MV-4-11 (cell line): Measurements from ENCODE around the gene FKBP5.

Experiments
- DNase-seq: peaks from one replicate; lab custom pipeline; 2025; lab: John Stamatoyannopoulos, UW

The FKBP5 gene

DNA sequence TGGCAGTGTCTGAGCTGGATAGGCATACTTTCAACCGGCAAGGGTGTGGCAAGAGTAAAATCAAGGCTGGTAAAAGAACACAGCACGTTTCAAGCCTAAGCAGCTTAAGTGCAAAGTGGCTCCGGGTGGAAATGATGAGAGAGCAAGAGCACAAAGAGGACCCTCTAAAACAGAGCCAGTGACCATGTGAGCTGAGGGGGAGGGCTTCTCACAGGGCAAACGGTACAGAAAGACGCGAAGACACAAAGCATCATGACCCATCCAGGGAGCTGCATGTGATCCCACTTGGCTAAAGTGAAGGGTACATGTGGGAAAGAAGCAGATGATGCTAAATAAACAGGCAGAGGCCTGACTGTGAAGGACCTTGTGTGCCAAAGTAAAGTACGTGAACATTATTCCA, 25.7 kb downstream of the FKBP5 start:
- DNase-seq = no peak

DNA sequence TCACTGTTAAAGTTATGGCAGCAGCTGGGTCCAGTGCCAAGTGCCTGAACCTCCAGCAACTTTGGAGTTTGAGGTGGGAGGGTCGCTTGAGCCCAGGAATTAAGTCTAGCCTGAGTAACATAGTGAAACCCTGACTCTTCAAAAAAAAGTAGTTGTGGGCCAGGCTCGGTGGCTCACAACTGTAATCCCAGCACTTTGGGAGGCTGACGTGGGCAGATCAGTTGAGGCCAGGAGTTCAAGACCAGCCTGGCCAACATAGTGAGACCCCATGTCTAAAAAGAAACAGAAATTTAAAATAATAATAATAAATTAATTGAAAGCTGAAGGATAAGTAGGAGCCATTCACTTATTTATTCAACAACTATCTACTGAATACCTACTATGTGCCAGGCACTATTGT, 33.8 kb downstream of the FKBP5 start:
- DNase-seq = no peak

DNA sequence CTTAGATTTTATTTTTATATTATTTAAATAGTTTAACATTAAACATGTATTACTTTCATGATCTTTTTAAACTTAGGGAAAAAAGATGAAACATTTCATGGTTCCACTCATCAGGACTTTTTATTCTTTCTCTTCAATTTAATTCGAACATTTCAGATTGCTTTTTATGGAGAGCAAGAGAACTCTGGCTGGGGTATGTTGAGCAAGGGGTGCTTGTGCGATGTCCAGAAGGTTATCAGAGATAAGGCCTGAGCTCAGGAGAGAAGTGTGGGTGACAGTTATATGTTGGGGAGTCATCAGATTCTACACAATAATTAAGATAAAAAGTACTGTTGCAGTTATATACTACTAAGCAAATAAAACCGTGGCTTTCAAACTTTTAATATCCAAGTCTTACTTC, 37.5 kb downstream of the FKBP5 start:
- DNase-seq = no peak

DNA sequence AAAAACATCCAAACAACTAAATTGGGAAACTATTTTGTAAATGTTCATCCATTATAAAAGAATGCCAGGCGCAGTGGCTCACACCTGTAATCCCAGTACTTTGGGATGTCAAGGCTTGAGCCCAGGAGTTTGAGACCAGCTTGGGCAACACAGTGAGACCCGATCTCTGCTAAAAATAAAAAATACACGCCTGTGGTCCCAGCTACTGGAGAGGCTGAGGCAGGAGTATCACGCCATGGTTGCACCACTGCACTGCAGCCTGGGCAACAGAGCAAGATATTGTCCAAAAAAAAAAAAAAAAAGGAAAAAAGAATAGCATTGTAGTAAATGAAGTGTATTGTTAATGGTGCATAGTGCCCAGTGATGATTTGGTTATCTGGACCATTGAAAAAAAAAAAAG, 38.7 kb downstream of the FKBP5 start:
- DNase-seq = no peak

DNA sequence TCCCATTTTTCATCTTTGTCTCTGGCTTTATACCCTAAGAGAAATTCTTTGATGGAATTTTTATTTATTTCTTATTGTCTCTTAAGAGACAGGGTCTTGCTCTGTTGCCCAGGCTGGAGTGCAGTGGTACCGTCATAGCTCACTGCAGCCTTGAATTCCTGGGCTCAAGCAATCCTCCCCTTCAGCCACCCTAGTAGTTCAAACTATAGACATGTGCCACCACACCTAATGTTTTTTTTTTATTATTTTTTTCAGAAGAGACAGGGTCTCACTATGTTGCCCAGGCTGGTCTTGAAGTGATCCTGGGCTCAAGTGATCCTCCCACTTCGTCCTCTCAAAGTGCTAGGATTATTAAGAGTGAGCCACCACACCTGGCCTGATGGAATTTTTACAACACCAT, 40.5 kb downstream of the FKBP5 start:
- no peak for DNase-seq

DNA sequence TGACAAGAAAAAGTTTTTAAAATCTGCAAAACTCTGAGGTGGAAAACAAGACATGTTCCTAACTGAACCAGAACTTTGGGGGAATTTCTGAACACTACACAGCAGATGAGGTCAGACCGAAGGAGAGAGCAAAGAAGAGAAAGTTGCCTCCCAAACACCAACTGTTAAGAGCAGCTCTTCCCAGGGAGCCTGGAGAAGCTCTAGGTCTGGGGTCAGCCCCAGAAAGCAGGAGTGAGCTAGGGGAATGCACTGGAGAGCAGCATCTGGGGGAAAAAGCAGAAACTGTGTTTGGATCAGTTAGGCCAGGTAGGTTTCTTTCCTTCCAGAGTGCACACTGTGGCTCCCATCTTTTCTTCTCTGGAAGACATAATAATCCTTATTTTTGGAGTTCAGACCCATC, 41.3 kb downstream of the FKBP5 start:
- no peak for DNase-seq

DNA sequence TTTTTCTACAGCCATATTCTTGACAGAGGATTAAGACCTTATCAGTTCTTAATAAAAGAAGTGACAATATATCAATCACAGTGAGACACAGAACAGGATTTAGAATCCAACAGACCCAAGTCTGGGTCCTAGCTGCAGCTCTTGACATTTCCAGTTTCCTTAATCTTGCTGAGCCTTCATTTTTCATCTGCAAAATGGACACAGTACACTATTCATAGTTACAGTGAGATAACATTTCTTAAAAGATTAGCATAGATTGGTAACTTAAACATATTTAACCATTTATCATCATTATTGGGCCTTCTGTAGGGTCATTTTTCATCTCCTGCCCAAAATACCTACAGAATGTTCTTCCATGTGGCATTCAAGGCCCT, 45.6 kb downstream of the FKBP5 start:
- no peak for DNase-seq

DNA sequence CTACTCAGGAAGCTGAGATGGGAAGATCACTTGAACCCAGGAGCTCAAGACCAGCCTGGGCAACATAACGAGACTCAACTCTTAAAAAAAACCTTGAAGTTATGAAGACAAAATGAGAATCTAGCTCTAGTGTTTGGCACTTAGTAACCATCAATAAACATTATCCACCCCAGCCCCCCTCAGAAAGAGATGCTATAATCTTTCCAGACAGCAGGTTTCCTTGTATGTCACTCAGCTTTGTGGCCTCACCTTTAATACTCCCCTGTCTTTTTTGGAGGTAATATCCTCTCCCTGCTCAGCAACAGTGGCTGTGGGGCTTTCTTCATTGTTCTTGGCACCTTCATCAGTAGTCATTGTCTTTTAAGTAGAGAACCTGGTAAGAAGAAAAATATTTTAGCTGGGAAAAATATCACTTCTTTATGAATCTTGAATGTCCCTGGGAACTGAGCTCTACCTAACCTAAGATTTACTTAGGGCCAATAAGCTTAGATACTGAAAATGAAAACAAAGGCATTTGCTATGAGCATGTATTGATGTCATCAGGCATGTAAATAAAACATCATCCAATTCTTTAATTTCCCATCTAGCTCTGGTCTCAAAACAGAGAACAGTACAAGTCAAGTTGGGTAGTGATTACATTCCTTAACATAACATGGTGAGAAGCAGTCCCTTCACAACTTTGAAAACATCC, 46.1 kb downstream of the FKBP5 start:
- DNase-seq = no peak

DNA sequence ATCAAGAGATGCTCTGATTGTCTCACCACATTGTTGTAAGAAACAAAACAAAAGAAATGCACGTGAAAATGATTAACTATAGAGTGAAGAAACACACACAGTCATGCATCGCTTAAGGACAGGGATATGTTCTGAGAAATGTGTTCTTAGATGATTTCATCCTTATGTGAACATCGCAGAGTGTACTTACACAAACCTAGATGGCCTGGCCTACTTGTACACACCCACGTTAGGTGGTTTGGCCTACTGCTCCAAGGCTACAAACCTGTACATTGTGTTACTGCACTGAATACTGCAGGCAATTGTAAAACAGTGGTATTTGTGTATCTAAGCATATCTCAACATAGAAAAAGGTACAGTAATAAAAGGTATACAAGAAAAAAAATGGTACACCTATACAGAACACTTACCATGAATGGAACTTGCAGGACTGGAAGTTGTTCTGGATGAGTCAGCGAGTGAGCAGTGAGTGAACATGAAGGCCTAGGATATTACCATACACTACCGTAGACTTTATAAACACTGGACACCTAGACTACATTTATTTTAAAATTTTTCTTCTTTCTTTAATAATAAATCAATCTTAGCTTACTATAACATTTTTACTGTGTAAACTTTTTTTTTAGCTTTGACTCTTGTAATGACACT, 48.6 kb downstream of the FKBP5 start:
- no peak for DNase-seq

DNA sequence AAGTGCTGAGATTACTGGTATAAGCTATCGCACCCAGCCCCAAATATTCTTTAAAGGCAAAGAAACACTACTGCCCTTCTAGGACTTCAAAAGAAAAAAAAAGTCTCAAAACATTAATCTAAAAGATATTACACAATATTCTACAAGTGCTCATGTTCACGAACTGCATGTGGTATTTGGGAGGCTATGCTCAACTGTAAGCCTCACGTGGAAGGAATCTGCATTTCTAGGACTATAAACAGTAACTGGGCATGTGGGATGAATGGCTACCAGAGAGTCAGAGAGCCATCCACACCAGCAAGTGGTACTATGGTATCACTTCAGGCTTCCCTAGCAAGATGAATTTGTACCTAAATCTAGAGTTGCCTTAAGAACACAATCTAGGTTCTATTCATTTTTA, 50.0 kb downstream of the FKBP5 start:
- no peak for DNase-seq

DNA sequence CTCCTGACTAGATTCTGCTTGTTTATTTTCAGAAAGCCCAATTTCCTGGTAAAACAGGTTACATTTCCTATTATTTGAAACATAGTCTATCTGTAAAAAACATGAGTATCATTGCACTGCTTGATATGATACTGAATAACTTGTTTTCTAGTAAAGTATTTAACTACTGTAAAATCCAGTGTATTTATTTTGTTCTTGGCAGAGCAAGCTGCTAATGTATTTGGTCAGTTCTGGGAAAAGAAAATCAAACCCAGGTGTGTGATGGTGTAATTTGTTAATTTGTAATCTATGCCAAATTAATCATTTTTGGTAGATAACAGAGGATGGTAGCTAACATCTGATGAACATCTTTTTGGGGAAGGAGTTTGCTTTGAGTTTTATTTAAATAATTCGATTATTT, 50.8 kb downstream of the FKBP5 start:
- no peak for DNase-seq

DNA sequence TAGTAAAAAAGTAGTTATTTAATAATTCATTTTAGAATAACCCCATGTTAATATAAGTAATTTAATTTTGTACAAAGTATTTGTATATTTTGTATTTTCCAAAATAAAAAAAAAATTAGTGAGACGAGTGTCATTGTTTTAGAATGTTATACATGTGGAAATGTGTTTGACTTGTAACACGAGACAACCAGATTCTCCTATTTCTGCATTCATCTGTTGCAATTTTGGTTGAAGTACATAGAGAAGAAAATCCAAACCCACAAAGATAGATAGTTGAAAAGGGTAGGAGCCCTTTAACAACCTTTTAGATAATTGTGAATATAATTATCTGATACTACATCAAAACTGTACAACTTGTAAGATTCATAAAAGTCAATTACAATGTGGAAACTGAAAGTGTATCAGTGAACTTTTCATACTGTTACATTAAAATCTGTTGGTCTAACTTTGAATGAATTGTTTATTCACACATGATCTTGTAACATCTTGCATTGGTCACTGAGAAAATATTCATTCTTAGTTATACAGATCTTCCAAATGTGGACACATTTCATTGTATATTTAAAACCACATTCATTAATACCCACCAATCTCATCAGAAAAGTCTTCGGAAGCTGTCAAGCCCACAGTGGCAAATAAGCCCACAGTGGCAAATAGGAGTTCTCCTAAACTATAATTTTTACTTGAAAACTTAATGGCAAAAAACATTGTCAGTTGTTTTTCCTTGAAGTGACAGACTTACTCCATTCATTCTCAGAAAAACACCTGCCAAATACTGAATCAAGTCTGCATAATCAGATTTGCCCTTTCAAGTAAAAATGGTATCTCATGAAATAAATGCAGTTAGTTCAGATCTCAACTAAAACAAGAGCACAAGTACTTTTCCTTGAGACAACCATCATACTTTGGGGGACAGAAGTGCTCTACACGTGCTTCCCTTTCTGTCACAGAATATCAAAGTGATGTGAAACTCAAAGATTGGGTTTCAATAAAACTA, 52.8 kb downstream of the FKBP5 start:
- no peak for DNase-seq

DNA sequence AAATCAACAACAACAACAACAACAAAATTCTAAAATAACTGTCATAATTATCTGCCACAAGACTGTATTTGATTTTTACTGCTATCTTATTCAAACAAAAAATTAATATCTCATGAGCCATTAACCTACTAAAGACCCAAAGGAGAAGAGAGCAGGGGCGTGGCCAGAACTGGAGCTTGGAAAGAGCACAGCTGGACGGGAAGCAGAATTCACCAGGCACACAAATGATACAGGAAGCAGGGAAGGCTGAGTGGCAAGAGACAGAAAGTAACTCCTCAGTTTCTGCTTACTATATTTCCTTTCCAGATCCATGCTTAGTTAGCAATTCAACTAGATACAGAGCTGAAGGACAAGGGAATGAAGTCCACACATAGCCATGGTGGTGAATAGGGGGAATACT, 54.4 kb downstream of the FKBP5 start:
- DNase-seq = no peak

DNA sequence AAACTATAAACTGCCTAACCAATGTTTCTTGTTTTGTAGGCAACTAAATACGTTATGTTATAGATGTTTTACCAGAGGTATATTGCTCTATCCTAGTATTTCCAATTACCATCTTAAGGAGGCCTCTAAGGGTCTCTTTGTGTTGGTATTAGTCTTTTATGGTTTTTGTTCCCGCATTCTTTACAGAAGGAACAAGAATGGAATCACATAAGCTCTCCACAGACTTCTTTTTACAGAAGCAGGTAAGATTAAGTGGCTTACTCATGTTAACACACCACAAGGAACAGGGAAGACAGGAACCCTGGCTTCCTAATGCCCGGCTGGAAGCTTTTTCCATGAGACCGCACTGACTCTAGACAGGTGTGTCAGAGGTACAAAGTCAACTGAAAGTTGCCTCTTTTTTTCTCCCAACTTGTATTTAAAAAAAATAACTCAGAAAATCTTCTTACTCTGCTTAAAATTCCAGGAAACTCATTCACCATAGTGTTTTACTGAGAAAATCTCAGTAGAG, 55.1 kb downstream of the FKBP5 start:
- DNase-seq = no peak

DNA sequence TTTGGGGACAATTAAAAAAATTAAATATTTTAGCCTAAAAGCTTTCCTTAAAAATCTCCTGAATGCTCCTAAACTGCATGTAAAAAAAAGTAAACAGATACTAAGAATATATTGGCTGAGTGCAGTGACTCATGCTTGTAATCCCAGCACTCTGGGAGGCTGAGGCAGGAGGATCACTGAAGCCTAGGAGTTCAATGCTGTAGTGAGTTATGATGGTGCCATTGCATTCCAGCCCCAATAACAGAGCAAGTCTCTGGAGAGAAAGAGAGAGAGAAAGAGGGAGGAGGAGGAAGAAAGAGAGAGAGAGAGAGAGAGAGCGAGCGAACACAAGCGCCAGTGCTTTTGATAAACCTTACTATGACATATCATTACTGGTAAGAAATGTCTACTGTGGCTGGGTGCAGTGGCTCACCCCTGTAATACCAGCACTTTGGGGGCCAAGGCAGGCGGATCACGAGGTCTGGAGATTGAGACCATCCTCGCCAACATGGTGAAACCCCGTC, 58.8 kb downstream of the FKBP5 start:
- no peak for DNase-seq

DNA sequence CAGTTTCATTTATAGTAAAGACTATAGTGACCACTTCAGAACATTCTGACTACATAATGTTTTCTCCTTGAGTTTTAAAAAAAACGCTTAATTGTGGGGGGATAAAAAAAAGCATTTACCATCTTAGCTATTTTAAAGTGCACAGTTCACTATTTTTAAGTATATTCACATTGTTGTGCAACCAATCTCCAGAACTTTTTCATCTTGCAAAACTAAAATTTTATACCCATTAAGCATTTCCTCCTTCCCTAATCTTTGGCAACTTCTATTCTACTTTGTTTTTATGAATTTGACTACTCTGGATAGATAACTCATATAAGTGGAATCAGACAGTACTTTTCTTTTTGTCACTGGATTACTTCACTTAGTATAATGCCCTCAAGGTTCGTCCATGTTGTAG, 62.3 kb downstream of the FKBP5 start:
- DNase-seq = peak; percentile 19

DNA sequence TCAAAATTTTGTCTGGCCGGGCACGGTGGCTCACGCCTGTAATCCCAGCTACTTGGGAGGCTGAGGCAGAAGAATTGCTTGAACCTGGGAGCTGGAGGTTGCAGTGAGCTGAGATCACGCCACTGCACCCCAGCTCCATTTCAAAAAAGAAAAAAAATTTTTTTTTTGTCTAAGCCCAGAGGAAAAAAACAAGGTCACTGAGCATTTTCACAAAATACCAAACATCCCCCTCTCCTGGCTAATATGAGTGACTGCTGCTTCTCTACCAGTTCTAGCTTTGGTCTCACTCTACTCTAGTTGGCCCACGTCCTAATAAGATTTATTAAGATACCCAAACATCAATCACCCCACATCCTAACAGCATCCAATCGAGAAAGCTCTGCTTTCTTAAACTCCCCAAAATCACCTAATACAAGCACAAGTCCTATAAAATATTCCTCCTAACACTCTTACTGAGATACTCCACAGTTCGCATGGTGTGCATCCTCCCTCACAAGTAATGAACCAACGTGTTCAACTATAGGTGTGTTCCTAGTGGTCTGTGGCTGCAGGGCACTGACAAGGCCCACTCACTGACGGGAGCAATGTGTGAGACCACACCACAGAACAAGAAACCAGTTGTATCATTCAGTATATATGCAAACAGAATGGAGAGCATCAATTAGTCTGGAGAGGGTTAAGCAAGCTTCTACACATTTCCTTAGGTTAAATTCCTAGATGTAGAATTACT, 64.2 kb downstream of the FKBP5 start:
- no peak for DNase-seq

DNA sequence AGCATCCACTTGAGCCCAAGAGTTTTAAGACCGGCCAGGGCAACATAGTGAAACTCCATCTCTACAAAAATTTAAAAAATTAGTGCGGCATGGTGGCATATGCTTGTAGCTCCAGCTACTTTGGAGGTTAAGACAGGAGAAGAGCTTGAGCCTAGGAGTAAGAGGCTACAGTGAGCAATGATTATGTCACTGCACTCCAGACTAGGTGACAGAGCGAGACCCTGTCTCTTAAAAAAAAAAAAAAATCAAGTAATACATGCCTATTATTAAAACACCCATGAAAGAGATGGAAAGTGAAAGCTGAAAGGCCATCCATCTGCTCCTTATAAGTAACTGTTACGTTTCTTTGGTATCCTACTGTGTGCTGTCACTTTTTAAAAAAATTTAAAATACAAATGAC, 66.4 kb downstream of the FKBP5 start:
- DNase-seq = no peak

DNA sequence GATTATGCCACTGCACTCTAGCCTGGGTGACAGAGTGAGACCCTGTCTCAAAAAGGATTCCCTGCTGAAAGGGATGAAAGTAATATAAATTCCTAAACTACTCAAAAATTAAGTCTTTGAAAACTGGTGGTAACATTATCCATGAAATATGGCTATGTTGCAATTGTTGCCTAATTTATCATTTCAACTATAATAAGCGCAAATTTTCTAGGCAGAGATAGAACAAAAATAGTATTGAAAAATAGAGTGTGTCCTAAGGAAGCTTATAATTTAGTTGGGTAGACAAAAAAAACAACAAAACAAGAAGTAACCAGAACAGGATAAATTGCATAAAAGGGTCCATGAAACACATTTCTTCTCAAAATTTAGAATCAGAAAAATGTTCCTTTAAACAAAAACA, 68.0 kb downstream of the FKBP5 start:
- no peak for DNase-seq

DNA sequence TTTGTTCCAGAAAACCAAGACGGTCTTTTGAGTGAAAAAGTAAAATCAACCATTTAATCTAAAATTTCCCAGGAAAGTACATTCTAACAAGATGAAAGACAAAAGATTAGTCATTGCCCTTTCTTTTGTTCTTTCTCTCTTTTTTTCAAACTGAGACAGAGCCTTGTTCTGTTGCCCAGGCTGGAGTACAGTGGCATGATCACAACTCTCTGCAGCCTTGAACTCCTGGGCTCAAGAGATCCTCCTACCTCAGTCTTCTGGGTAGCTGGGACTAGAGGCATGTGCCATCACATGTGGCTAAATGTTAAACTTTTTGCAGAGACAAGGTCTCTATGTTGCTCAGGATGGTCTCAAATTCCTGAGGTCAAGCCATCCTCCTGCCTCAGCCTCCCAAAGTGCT, 75.0 kb downstream of the FKBP5 start:
- no peak for DNase-seq

DNA sequence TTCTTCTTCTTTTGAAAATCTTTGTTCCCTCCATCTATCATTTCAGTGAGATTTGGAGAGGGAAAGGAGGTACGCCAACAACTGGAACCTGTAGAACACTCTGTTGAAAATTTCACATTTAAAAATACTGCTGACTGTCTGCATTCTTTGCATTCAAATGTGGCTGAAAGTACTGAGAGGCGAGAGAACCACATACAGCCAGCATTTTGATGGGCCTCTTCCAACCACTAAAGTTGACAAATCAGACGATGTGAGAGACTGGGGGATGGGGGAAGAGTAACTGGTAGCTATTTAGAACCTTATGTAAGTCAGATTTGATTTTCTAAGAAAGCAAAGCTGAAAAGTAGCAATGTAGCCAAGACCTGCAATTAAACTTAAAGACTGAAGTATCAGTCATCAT, 77.5 kb downstream of the FKBP5 start:
- DNase-seq = no peak

DNA sequence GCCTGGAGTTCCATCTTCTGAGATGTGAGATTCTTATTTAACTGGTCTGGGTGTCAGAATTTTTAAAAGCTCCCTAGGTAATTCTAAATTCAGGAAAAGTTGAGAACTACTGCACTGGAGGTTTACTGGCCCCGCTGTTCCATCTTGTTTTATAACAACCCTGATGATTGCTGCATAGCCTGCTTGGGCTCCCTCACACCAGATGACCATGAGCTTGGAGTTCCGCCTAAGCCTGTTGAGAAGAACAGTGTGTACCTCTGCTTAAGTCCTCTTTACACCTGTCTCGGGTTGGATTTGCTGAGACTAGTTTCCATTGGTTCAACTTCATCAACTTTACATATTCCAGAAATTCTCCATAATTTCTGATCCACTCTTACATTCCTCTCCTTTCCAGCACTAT, 77.9 kb downstream of the FKBP5 start:
- DNase-seq = no peak
